A549 (cell line): ENCODE results near the gene PHF1.

ENCODE experiments used
- BHLHE40 ChIP-seq: IDR thresholded peaks from 2 replicates; pipeline ENCODE4 v1.6.1; 2012; ENCODE audit warnings: low read depth, low read length, inconsistent platforms
- CEBPB ChIP-seq, 2 experiments: fragments of >200 bp in 1 of 2; sonication (Bioruptor Twin) in 1 of 2; formaldehyde crosslinking in 1 of 2; IDR thresholded peaks; 2 replicates each; pipeline ENCODE4 v1.6.1; 2012 to 2016
- CHD2 ChIP-seq: fragments of 150-350 bp; IDR thresholded peaks from 2 replicates; pipeline ENCODE4 v1.6.1; 2014; ENCODE audit warnings: low read length; ENCODE audit not compliant: partially characterized antibody
- FOSB ChIP-seq: fragments of 250-450 bp; sonication (Bioruptor Pico); IDR thresholded peaks from 2 replicates; pipeline ENCODE4 v1.5.0; 2020; ENCODE audit warnings: mild to moderate bottlenecking, moderate library complexity
- KDM1A ChIP-seq: fragments of 200-600 bp; sonication (generic); IDR thresholded peaks from 2 replicates; pipeline ENCODE4 v1.6.1; 2016; ENCODE audit warnings: low read depth, mild to moderate bottlenecking
- MAX ChIP-seq: IDR thresholded peaks from 2 replicates; pipeline ENCODE4 v1.6.1; 2012
- PHF8 ChIP-seq: fragments of 200-600 bp; sonication (generic); IDR thresholded peaks from 2 replicates; pipeline ENCODE4 v1.6.1; 2016; ENCODE audit warnings: low read depth, mild to moderate bottlenecking, antibody characterized with exemption, moderate library complexity, borderline replicate concordance
- POLR2A ChIP-seq: IDR thresholded peaks from 2 replicates; pipeline ENCODE4 v1.6.1; 2012; ENCODE audit warnings: mild to moderate bottlenecking, low read length
- RAD21 ChIP-seq, 2 experiments: fragments of >200 bp in 1 of 2; sonication (Bioruptor Twin) in 1 of 2; formaldehyde crosslinking in 1 of 2; IDR thresholded peaks in 1 of 2; conservative IDR thresholded peaks in 1 of 2; 2 replicates in 1 of 2; 3 replicates in 1 of 2; pipeline ENCODE4 v1.6.1; 2012 to 2018; ENCODE audit warnings: inconsistent platforms in 1 of 2
- RARB ChIP-seq: fragments of 250-450 bp; sonication (Bioruptor Pico); IDR thresholded peaks from 2 replicates; pipeline ENCODE4 v1.8.0; 2021; ENCODE audit warnings: mild to moderate bottlenecking, moderate library complexity
- REST ChIP-seq: fragments of 200-600 bp; sonication (generic); IDR thresholded peaks from 2 replicates; pipeline ENCODE4 v1.6.1; 2016; ENCODE audit warnings: antibody characterized with exemption, mild to moderate bottlenecking, moderate library complexity
- SMC3 ChIP-seq: fragments of >200 bp; sonication (Bioruptor Twin); formaldehyde crosslinking; IDR thresholded peaks from 3 replicates; pipeline ENCODE4 v1.6.1; 2018; ENCODE audit warnings: inconsistent platforms
- TF ChIP-seq, protein P1 (sequence below): fragments of >200 bp; sonication (Bioruptor Twin); formaldehyde crosslinking; IDR thresholded peaks from 3 replicates; pipeline ENCODE4 v1.5.1; 2016

DNA sequence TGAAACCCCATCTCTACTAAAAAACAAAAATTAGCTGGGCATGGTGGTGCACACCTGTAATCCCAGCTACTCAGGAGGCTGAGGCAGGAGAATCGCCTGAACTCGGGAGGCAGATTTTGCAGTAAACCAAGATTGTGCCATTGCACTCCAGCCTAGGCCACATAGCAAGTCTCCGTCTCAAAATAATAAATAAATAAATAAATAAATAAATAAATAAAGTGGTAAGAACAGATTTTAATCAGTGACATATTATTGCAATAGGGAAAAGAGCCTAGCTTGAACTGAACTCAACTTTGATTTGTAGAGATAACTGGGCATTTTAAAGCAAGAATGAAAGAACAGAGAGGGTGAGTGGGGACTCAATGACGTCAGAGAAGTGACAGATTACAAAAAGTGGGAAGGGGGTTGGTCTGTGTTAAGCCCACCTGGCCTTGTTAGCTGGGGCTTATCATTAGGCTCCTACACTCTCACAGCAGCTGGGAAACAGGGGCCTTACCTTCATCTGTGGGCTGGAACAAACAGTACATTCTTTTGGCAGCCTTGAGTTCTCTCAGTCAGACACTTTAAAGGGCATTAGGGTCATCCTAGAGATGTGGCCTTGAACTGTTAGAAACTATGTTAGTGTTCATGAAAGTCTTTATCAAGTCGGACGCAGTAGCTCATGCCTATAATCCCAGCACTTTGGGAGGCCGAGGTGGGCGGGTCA, 43.7 kb upstream of the PHF1 start:
- TF ChIP-seq, protein P1, sequence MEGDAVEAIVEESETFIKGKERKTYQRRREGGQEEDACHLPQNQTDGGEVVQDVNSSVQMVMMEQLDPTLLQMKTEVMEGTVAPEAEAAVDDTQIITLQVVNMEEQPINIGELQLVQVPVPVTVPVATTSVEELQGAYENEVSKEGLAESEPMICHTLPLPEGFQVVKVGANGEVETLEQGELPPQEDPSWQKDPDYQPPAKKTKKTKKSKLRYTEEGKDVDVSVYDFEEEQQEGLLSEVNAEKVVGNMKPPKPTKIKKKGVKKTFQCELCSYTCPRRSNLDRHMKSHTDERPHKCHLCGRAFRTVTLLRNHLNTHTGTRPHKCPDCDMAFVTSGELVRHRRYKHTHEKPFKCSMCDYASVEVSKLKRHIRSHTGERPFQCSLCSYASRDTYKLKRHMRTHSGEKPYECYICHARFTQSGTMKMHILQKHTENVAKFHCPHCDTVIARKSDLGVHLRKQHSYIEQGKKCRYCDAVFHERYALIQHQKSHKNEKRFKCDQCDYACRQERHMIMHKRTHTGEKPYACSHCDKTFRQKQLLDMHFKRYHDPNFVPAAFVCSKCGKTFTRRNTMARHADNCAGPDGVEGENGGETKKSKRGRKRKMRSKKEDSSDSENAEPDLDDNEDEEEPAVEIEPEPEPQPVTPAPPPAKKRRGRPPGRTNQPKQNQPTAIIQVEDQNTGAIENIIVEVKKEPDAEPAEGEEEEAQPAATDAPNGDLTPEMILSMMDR = no peak
- TF ChIP-seq REST = no peak
- TF ChIP-seq PHF8 = no peak
- TF ChIP-seq BHLHE40 = no peak
- no peak for TF ChIP-seq RAD21 (conservative IDR thresholded peaks at IDR 0.05 in 1 of 2, IDR thresholded peaks at IDR 0.05 in 1 of 2)
- TF ChIP-seq CEBPB (IDR thresholded peaks at IDR 0.05) = no peak
- TF ChIP-seq MAX = no peak
- no peak for TF ChIP-seq SMC3
- TF ChIP-seq RARB (CRISPR knock-in tag) = no peak
- TF ChIP-seq CHD2 = no peak
- no peak for TF ChIP-seq FOSB (CRISPR knock-in tag)
- TF ChIP-seq POLR2A = no peak
- TF ChIP-seq KDM1A = no peak
